ENCODE data around the gene RAX2. TPM values are rescaled to one million over a fixed set of nuclear protein-coding genes. Genes with fewer than 3 reads are reported as not detected.

RAX2 gene
- total RNA-seq = not detected
- long read RNA-seq = 0 reads

- no peak within 1 kb of the TSS for H3K27ac ChIP-seq
- TF ChIP-seq POLR2A (IDR thresholded peaks at IDR 0.05) (no peak), CTCF (IDR thresholded peaks at IDR 0.05) (no peak)
- intact Hi-C loops (cut with DNase I) = no loop called here
- H3K27me3 ChIP-seq = no peaks in the 10 kb centered on the region
- no peak within 1 kb of the TSS for H3K4me3 ChIP-seq
- H3K4me1 ChIP-seq = no peaks in the 10 kb centered on the region
- no peaks in the 10 kb centered on the region for H3K9me3 ChIP-seq
- H3K36me3 ChIP-seq = peaks cover 0 to 10% (median 0%) of the 10 kb centered on the region in 4 donors
- no peak for ATAC-seq
- 69% methylated on average over 14 of the region's 23 CpGs for WGBS (ENCODE audit: insufficient coverage, low coverage, low lambda C conversion rate, missing lambda C conversion rate)
- no peak for DNase-seq
Measured at GRCh38 chr19:3771906-3772455, at the start of gene RAX2. TSS of gene RAX2 (minus strand) at chr19:3772228. CDS start at chr19:3771742, 486 bp downstream.

GRCh38 chr19:3821156-3821555 lies 49.1 kb upstream of the RAX2 start:
- intact Hi-C loops (cut with DNase I) = no loop called here
- DNase-seq = no peak

GRCh38 chr19:3819989-3820388 lies 48.0 kb upstream of the RAX2 start:
- no CpG with 5 or more reads among the region's 19 CpGs for WGBS (ENCODE audit: insufficient coverage, low coverage, low lambda C conversion rate, missing lambda C conversion rate)
- H3K27me3 ChIP-seq = no peaks in the 10 kb centered on the region
- intact Hi-C loops (cut with DNase I) = no loop called here
- ATAC-seq = no peak
- no peaks in the 10 kb centered on the region for H3K4me1 ChIP-seq
- no peak overlapping the region for H3K27ac ChIP-seq
- H3K4me3 ChIP-seq = no peak overlapping the region
- no peak for DNase-seq
- no peaks in the 10 kb centered on the region for H3K36me3 ChIP-seq
- H3K9me3 ChIP-seq = no peaks in the 10 kb centered on the region
- TF ChIP-seq CTCF (IDR thresholded peaks at IDR 0.05) (no peak), POLR2A (IDR thresholded peaks at IDR 0.05) (no peak)

More at GRCh38 chr19:3821156-3821555, 49.1 kb upstream of the RAX2 start:
- Histone ChIP-seq H3K4me3 (no peak overlapping the region), H3K9me3 (no peaks in the 10 kb centered on the region), H3K27me3 (no peaks in the 10 kb centered on the region), H3K27ac (no peak overlapping the region), H3K4me1 (no peaks in the 10 kb centered on the region), H3K36me3 (no peaks in the 10 kb centered on the region)
- WGBS (ENCODE audit: insufficient coverage, low coverage, low lambda C conversion rate, missing lambda C conversion rate) = 65% methylated on average over 9 of the region's 23 CpGs
- no peak for TF ChIP-seq POLR2A (IDR thresholded peaks at IDR 0.05)
- TF ChIP-seq CTCF (IDR thresholded peaks at IDR 0.05) = no peak
- ATAC-seq = no peak

- peak in 1 of 4 donors; percentile 3 for ATAC-seq
- no peaks in the 10 kb centered on the region for H3K9me3 ChIP-seq
- H3K4me1 ChIP-seq = no peaks in the 10 kb centered on the region
- TF ChIP-seq POLR2A (IDR thresholded peaks at IDR 0.05) (no peak), CTCF (IDR thresholded peaks at IDR 0.05) (no peak)
- no peak overlapping the region for H3K27ac ChIP-seq
- no peaks in the 10 kb centered on the region for H3K36me3 ChIP-seq
- no peak for DNase-seq
- intact Hi-C loops (cut with DNase I) = no loop called here
- H3K27me3 ChIP-seq = no peaks in the 10 kb centered on the region
- H3K4me3 ChIP-seq = no peak overlapping the region
- WGBS (ENCODE audit: insufficient coverage, low coverage, low lambda C conversion rate, missing lambda C conversion rate) = no CpG with 5 or more reads among the region's 31 CpGs
Measured at GRCh38 chr19:3818918-3819317, 46.9 kb upstream of the RAX2 start.
